HG03045 (cell line): Measurements from ENCODE around the gene ANLN.
"Not testable (repeated sequence)": the region's sequence is repeated elsewhere in the genome, so short reads cannot be mapped to it uniquely, and the experiment has no call there.

ENCODE experiments used
- ATAC-seq: cut with Tn5 transposase; IDR thresholded peaks from one replicate; pipeline ENCODE4 v1.9.1; 2021; ENCODE audit warnings: mild to moderate bottlenecking, moderate library complexity; ENCODE audit not compliant: unreplicated experiment

The ANLN gene

GRCh38 chr7:36389371-36390198, at the start of gene ANLN:
Gene ANLN (plus strand): TSS chr7:36389862. CDS start chr7:36390027, 165 bp downstream.
- peak; percentile 84 for ATAC-seq

DNA sequence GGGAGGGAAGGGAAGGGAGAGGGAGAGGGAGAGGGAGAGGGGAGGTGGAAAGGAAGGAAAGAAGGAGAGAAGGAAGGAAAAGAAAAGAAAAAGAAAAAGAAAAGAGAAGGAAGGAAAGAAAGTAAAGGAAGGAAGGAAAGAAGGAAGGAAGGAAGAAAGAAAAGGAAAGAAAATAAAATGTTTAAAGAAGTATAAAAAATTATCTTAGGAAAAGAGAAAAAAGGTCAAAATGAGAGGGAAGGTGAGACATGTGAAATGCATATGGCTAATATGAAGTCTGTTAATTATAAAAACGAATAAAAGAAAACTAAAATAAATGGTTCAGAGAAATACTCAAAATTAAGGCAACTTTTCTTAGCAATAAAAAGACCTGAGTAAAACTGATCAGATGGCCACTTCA, 46.1 kb upstream of the ANLN start:
- ATAC-seq: no peak

- no peak for ATAC-seq
These were observed 45.0 kb upstream of the ANLN start for GRCh38 chr7:36344622-36345021.

DNA sequence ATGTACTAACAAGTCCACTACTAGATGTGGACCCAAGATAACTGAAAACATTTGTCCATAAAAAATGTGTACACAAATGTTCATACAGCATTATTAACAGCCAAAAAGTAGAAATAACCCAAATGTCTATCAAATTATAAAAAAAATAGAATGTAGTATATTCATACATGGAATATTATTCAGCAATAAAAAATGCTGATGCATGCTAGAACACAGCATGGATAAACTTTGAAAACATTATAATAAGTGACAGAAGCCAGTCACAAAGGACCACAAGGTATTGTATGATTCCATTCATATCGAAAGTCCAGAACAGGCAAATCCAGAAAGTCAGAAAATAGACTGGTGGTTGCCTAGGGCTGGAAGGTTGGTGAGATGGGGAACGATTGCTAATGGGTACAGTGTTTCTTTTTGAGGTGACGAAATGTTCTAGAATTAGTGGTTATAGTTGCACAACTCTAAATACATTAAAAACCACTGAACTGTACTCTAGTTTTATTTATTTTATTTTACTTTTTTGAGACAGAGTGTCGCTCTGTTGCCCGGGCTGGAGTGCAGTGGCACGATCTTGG, 43.3 kb upstream of the ANLN start:
- no peak for ATAC-seq

GRCh38 chr7:36348256-36348655, 41.4 kb upstream of the ANLN start:
- no peak for ATAC-seq

GRCh38 chr7:36348771-36349170, 40.9 kb upstream of the ANLN start:
- no peak for ATAC-seq

DNA sequence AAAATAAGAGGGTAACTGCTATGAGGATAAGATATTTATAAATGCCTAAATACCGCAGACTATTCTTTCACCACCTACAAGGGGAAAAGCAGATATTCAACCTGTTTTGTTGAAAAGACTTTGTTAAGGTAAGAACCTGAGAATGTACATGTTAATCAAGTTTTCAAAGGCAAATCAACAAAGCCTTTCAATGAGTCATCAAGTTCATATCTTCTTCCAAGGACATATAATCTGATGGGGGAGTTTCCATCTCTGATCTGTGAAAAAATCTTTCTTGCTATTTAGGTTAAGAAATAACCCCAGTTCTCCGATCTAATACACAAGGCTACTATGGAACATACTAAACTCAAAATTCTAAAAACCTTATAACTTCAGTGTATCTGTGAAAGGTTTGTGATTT, 40.0 kb upstream of the ANLN start:
- no peak for ATAC-seq

DNA sequence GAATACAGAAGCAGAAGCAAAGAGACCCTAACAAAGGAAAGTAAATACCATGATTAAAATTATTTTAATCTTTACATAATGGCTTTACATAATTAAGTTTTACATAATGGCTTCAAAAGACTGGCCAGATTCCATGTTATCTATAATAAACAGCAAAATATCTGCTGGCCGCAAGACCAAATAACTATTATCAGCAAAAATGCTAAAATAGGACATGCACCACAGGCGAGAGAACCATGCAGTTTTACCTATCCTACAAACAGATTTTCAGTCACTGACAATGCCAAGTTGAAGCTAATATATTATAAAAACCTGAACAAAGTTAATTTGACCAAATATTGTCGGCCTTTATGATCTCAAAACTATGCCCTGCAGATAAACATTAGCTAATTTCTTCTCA, 34.2 kb upstream of the ANLN start:
- no peak for ATAC-seq

DNA sequence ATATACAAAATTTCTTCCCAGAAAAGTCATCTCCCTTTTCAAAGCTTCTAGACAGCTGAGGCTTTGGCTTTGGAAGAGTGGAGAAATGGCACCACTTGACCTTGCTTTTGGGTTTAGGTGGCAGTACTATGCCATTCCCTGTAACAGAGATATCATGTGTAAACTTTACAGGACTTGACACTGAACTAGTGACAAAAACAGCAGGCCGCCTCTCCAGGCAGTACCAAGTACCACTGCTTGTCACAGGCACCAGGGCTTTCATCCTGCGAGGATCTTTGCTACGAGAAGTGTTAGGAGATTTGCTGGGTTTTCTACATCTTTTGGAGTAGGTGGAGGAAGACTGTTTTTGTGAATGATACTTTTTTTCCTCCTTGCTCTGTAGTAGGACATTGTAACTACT, 32.6 kb upstream of the ANLN start:
- no peak for ATAC-seq

- ATAC-seq: no peak
These were observed 31.1 kb upstream of the ANLN start for GRCh38 chr7:36358589-36358988.

DNA sequence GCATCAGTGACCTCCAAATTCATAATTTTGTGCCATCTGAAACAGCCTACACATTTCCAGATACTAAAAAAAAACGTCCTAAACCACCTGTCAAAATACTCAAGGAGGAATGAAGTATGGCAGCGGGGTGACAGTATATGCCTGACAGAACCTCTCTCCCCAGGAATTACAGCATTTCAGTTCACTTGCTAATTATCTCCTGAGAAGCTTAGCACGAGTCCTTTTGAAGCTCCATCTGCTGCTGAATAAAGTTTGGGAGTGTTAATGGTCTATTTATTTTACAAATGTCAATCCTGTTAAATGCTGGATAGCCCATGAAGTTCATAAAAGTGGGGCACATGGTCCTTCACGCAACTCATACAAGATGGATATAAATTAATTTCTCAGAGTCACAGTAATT, 29.4 kb upstream of the ANLN start:
- no peak for ATAC-seq

DNA sequence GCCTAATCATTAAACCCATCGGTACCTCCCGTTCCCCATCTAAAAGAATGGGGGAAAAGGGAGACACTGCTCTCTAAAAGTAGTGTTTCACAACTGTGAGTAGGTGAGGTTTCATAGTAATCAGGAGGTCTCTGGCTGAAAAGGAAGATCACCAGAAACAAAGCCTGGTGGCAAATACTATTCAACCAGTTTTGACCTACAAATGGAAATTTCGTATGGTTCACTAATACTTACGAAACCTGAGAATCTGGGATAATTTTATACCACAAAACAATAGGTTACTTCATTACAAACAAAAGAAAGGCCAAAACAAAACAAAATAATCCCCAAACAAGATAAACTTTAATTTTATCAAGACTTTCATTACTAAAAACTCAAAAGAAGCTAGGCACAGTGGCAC, 28.4 kb upstream of the ANLN start:
- no peak for ATAC-seq

DNA sequence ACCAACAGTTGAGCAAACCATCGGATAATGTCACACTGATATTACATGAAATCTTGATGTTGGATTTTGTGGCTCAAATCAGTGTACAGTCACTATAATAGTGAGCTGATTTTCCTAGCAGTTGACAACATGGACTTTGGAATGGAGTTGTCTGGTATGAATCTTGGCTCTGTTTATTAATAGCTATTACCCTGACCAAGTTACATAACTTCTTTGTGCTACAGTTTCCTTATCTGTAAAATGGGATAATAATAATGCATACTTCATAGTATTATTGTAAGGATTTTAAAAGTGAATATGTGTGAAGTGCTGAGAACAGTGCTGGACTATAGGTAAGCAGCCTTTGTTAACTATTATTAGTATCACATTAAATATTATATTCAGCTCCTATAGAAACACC, 26.1 kb upstream of the ANLN start:
- no peak for ATAC-seq

DNA sequence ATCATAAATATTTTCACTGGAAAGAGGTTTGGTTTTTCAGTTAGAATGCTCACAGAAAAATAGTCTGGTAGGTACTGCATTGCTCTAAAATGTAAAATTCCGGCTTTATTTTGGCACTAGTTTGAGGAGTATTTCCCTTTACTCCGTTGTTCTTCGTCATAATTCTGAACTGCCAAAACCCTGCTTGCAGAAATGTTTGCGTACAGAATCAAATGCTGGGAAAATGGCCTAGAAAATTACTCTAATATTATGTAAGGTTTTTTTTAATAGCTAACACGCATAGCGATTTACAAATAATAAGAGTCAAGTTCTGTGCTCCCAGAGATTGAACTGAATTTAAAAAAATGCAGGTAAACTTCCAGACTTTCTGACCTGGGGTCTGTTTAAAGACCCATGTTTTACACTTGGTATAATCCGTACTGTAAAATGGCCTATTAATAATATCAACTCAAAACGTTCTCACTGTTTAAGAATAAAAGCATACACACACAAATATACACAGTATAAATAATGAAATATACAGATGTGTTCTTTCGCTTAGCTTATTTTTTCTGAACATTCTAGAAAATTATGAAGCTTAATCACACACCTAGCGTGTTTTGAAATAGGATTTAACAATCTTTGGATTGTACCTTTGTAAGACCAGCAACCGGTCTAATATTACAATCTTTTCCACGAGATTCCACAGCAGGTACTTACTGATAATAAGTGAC, 23.5 kb upstream of the ANLN start:
- no peak for ATAC-seq

DNA sequence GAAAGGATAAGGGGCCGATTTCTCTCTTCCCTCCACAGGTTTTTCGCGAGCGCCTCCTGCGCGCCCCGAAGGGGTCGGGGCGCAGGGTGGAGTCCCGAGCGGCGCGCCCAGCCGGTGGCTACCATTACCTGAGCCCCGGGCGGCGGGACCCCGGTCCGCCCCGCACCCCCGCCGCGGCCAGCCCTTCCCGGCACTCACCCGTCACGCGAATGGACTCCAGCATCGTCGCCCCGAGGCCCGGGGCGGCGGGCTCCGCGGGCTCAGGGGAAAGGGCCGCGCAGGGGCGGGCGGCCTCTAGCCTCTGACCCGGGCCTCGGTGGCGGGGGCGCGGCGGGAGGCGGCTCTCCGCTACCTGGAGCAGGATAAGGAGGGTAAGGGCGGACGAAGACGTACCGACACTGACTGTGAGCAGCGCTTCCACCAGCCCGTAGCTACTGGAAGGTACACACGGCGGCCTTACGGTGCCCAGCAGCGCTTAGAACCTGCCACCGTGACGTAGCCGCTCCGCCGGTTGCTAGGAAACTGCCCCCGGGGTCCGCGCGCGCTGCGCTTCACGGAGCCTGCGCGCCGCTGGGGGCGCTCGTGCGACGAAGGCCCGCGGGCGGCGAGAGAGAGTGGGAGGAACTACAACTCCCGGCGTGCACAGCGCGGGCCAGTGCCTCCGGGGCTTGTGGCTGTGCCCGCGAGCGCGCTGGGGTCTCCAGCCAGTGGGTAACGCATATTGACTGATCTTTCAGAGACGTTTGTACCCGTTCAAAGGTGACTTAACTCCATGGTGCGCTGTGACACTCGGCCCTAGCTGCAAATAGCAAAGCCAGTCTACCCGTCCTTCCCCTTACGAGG, 22.7 kb upstream of the ANLN start:
- peak; percentile 98 for ATAC-seq

DNA sequence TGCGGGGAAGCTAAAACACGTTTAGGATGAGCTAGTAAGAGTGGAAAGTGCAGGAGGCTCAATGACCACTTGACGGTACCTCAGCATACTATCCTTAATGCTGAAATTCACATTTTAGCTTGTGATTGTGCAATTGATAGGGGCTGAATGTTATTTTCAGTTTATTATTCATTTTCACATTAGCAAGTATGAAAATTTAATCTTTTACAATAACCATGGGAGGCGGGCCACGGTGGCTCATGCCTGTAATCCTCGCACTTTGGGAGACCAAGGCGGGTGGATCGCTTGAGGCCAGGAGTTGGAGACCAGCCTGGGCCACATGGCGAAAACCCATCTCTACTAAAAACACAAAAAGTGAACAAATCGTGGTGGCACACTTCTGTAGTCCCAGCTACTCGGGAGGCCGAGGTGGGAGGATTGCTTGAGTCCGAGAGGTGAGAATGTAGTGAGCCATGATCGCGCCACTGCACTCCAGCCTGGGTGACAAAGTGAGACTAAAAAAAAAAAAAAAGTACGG, 22.0 kb upstream of the ANLN start:
- ATAC-seq: no peak

GRCh38 chr7:36368496-36368895, 21.2 kb upstream of the ANLN start:
- ATAC-seq: no peak

- no peak for ATAC-seq
These were observed 20.5 kb upstream of the ANLN start for GRCh38 chr7:36369171-36369570.

- no peak for ATAC-seq
These were observed 19.6 kb upstream of the ANLN start for GRCh38 chr7:36370046-36370445.

DNA sequence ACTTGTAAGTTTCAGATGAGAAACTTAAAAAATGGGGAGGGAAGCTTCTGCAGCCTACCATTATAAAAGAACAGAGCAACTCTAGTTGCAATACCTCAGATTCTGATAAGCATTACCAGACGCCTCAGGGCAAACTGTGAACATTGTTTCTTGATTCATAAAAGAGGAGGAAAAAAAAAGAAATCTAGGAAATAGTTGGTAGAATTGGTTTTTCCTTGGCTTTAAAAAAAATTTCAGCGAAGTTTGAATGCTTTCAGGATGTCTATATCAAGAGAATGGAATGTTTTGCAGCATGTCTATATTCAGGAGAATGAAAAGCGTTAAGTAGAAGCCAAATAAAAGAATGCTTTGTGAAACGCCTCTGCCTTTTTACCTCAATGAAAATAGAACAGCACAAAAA, 17.5 kb upstream of the ANLN start:
- ATAC-seq: no peak

DNA sequence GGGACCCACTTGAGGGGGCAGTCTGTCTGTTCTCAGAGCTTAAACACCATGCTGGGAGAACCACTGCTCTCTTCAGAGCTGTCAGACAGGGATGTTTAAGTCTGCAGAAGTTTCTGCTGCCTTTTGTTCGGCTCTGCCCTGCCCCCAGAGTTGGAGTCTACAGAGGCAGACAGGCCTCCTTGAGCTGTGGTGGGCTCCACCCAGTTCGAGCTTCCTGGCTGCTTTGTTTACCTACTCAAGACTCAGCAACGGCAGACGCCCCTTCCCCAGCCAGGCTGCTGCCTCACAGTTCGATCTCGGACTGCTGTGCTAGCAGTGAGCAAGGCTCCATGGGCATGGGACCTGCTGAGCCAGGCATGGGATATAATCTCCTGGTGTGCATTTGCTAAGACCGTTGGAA, 11.1 kb upstream of the ANLN start:
- not testable (repeated sequence) for ATAC-seq
